Measurements from ENCODE around the gene PPDPF. TPM values are rescaled to one million over a fixed set of nuclear protein-coding genes. Genes with fewer than 3 reads are reported as not detected.
A peak's percentile ranks its signal among the peaks of the same experiment; 100 is the strongest.

The PPDPF gene
- total RNA-seq, 4 donors from 2014 or later, result 35.8 to 200 (median 88.6) TPM

- peak; percentile 43 to 78 for DNase-seq
- intact Hi-C loops (cut with DNase I; ENCODE audit: low total_unique reads), result no loop called here
These were observed 503 bp downstream of the PPDPF start for GRCh38 chr20:63520934-63521601.

DNA sequence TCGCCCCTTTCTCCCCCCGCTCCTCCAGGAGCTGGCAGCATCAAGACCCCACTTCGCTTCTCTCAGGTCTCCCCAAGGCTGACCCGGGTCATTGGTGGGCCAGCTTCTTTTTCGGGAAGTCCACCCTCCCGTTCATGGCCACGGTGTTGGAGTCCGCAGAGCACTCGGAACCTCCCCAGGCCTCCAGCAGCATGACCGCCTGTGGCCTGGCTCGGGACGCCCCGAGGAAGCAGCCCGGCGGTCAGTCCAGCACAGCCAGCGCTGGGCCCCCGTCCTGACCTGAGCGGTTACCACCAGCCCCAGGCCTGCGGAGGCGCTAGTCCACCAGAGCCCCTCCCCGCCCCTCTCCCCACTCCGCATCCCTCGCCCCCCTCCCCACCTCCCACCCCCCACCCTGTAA lies 1.0 kb downstream of the PPDPF start:
- H3K36me3 ChIP-seq, result no peaks in the 10 kb centered on the region
- H3K4me3 ChIP-seq, result peak overlapping the region; percentile 77 to 94
- peaks cover 0 to 26% of the 10 kb centered on the region in 2 donors for H3K4me1 ChIP-seq
- peak in 1 of 2 donors; percentile 22 for DNase-seq
- peak overlapping the region; percentile 90 to 93 for H3K27ac ChIP-seq
- no peaks in the 10 kb centered on the region for H3K27me3 ChIP-seq
- TF ChIP-seq POLR2A (IDR thresholded peaks at IDR 0.05), result no peak
- TF ChIP-seq, protein P1, sequence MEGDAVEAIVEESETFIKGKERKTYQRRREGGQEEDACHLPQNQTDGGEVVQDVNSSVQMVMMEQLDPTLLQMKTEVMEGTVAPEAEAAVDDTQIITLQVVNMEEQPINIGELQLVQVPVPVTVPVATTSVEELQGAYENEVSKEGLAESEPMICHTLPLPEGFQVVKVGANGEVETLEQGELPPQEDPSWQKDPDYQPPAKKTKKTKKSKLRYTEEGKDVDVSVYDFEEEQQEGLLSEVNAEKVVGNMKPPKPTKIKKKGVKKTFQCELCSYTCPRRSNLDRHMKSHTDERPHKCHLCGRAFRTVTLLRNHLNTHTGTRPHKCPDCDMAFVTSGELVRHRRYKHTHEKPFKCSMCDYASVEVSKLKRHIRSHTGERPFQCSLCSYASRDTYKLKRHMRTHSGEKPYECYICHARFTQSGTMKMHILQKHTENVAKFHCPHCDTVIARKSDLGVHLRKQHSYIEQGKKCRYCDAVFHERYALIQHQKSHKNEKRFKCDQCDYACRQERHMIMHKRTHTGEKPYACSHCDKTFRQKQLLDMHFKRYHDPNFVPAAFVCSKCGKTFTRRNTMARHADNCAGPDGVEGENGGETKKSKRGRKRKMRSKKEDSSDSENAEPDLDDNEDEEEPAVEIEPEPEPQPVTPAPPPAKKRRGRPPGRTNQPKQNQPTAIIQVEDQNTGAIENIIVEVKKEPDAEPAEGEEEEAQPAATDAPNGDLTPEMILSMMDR (IDR thresholded peaks at IDR 0.05), result no peak
- H3K9me3 ChIP-seq, result no peaks in the 10 kb centered on the region
- intact Hi-C loops (cut with DNase I; ENCODE audit: low total_unique reads), result no loop called here

More at GRCh38 chr20:63520934-63521601, 503 bp downstream of the PPDPF start:
- no peaks in the 10 kb centered on the region for H3K27me3 ChIP-seq
- H3K9me3 ChIP-seq, result no peaks in the 10 kb centered on the region
- peak overlapping the region; percentile 77 to 94 for H3K4me3 ChIP-seq
- no peaks in the 10 kb centered on the region for H3K36me3 ChIP-seq
- no peak for TF ChIP-seq POLR2A (IDR thresholded peaks at IDR 0.05)
- TF ChIP-seq, protein P1 (IDR thresholded peaks at IDR 0.05), result peak in 1 of 4 experiments; percentile 8
- H3K27ac ChIP-seq, result peak overlapping the region; percentile 90 to 93
- peaks cover 0 to 26% of the 10 kb centered on the region in 2 donors for H3K4me1 ChIP-seq

DNA sequence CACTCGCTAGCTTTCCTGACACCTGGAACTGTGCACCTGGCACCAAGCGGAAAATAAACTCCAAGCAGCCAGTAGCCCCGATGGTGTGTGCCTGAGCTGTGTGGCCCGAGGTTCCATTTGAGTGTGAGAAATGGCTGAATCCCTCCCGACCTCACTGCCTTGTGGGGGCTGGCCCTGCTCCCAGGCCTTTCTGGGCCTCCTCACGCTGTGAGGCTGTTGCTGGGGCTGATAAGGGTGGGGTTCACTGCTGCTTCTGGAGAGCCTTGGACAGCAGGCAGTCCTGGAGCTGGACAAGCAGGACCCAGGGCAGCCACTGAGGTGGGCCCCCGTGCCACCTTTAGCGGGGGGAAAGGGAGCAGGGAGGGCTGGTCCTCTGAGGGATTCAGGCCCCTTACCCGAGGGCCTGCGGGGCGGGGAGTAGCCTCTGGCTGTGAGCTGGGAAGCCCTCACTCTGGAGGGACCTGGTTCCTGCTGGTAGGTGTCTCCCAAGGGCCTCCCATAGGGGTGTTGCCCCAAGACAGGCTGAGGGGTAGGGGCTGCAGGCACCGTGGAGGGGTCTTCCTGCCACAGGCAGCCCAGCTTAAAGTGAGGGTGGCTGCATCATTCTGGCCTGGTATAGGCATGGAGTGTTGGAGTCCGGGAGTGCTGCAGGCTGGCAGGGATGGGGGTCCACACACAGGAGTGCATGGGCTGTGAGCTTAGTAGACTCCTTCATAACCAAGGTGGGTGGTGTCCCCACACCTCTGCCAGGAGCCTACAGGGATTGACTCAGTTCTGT lies 1.7 kb downstream of the PPDPF start:
- Histone ChIP-seq H3K27me3 (no peaks in the 10 kb centered on the region), H3K4me3 (peak overlapping the region in 1 of 2 donors; percentile 94), H3K27ac (no peak overlapping the region), H3K36me3 (no peaks in the 10 kb centered on the region), H3K9me3 (no peaks in the 10 kb centered on the region), H3K4me1 (peaks cover 0 to 26% of the 10 kb centered on the region in 2 donors)
- peak in 1 of 2 donors; percentile 14 for DNase-seq
- TF ChIP-seq, protein P1 (IDR thresholded peaks at IDR 0.05), result no peak
- no peak for TF ChIP-seq POLR2A (IDR thresholded peaks at IDR 0.05)
- intact Hi-C loops (cut with DNase I; ENCODE audit: low total_unique reads), result no loop called here

DNA sequence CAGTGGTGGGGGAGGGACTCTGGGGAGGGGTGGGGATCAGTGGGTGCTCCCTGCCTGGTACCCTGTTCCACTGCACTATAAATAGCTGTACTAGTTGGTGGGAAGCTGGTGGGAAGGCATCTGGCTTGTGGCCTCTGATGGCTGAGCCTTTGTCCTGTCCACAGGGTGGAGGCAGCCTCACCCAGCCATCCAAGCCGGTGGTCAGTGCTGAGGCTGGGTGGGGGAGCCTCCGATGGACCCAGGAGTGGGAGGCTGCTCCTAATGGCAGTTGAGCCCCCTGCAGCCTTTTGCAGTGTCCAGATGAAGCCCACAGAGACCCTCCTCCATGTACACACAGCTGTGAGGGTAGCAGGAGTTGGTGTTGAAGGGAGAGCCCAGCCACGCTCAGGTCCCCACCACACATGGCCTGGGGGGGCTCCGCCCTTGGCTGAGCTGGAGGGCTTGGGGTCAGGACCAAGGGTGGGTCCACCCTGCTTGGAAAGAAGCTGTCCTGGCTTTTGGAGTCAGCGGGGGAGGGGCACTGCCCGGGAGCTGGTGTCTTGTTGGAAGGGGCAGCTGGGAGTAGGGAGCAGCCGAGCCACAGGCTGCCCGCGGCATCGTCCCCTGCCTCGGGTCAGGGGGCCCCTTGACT lies 2.5 kb downstream of the PPDPF start:
- no peaks in the 10 kb centered on the region for H3K36me3 ChIP-seq
- H3K27ac ChIP-seq, result no peak overlapping the region
- no peak overlapping the region for H3K4me3 ChIP-seq
- peaks cover 0 to 26% of the 10 kb centered on the region in 2 donors for H3K4me1 ChIP-seq
- peak in 1 of 2 donors; percentile 20 for DNase-seq
- intact Hi-C loops (cut with DNase I; ENCODE audit: low total_unique reads), result no loop called here
- no peak for TF ChIP-seq POLR2A (IDR thresholded peaks at IDR 0.05)
- TF ChIP-seq, protein P1 (IDR thresholded peaks at IDR 0.05), result no peak
- no peaks in the 10 kb centered on the region for H3K27me3 ChIP-seq
- no peaks in the 10 kb centered on the region for H3K9me3 ChIP-seq

Measured in uterus (tissue), 4 donors.